ENCODE results near the gene KRT75.
"Not testable (repeated sequence)": the region's sequence is repeated elsewhere in the genome, so short reads cannot be mapped to it uniquely, and the experiment has no call there.

The KRT75 gene

GRCh38 chr12:52434081-52434733 is at the start of gene KRT75:
TSS of gene KRT75 (minus strand) at chr12:52434371. CDS start at chr12:52434304, 67 bp downstream.
- DNase-seq = no peak

GRCh38 chr12:52480073-52480472 is 45.9 kb upstream of the KRT75 start:
- DNase-seq = no peak

GRCh38 chr12:52477651-52478050 is 43.5 kb upstream of the KRT75 start:
- DNase-seq = no peak

- no peak for DNase-seq
These were observed 40.0 kb upstream of the KRT75 start for GRCh38 chr12:52474212-52474611.

GRCh38 chr12:52473768-52474167 is 39.6 kb upstream of the KRT75 start, which contains the start of gene KRT6C:
TSS of gene KRT6C (minus strand) at chr12:52473805. CDS start at chr12:52473737, 68 bp downstream.
- no peak for DNase-seq

GRCh38 chr12:52469853-52470252 is 35.7 kb upstream of the KRT75 start:
- DNase-seq = no peak

- DNase-seq = no peak
These were observed 30.7 kb upstream of the KRT75 start for GRCh38 chr12:52464897-52465296.

GRCh38 chr12:52461693-52462092 is 27.5 kb upstream of the KRT75 start:
- DNase-seq = no peak

- no peak for DNase-seq
These were observed 24.7 kb upstream of the KRT75 start for GRCh38 chr12:52458861-52459260.

- DNase-seq = no peak
These were observed 21.6 kb upstream of the KRT75 start for GRCh38 chr12:52455821-52456220.

GRCh38 chr12:52454411-52455201 is 20.4 kb upstream of the KRT75 start:
- DNase-seq = no peak

GRCh38 chr12:52452101-52452500 is 17.9 kb upstream of the KRT75 start, which contains the start of gene KRT6B:
TSS of gene KRT6B (minus strand) at chr12:52452146. CDS start at chr12:52452078, 68 bp downstream.
- DNase-seq = no peak

GRCh38 chr12:52448228-52448627 is 14.1 kb upstream of the KRT75 start:
- DNase-seq = no peak

GRCh38 chr12:52447196-52447595 is 13.0 kb upstream of the KRT75 start:
- not testable (repeated sequence) for DNase-seq

- DNase-seq = no peak
These were observed 12.3 kb upstream of the KRT75 start for GRCh38 chr12:52446367-52447045.

- no peak for DNase-seq
These were observed 11.7 kb upstream of the KRT75 start for GRCh38 chr12:52445876-52446275.

- no peak for DNase-seq
These were observed 10.8 kb upstream of the KRT75 start for GRCh38 chr12:52444647-52445595.

GRCh38 chr12:52443966-52444365 is 9.8 kb upstream of the KRT75 start:
- no peak for DNase-seq

GRCh38 chr12:52442600-52443061 is 8.5 kb upstream of the KRT75 start:
- no peak for DNase-seq

GRCh38 chr12:52441320-52441911 is 7.2 kb upstream of the KRT75 start:
- DNase-seq = no peak

- DNase-seq = no peak
These were observed 6.7 kb upstream of the KRT75 start for GRCh38 chr12:52440821-52441319.

GRCh38 chr12:52439845-52440244 is 5.7 kb upstream of the KRT75 start:
- no peak for DNase-seq
